HG03196 (cell line): ENCODE measurements around the gene ADH4.
"Not testable (repeated sequence)": the region's sequence is repeated elsewhere in the genome, so short reads cannot be mapped to it uniquely, and the experiment has no call there.

Source experiments
- ATAC-seq: cut with Tn5 transposase; IDR thresholded peaks from one replicate; pipeline ENCODE4 v1.9.1; 2021; ENCODE audit not compliant: unreplicated experiment

ADH4 gene

GRCh38 chr4:99135541-99136162 lies 8.4 kb downstream of the ADH4 start:
- ATAC-seq, result no peak

- no peak for ATAC-seq
Observed at GRCh38 chr4:99134586-99134985, 9.5 kb downstream of the ADH4 start.

GRCh38 chr4:99131378-99131777 lies 12.7 kb downstream of the ADH4 start:
- no peak for ATAC-seq

- ATAC-seq, result no peak
Observed at GRCh38 chr4:99126376-99126775, 17.7 kb downstream of the ADH4 start.

GRCh38 chr4:99121008-99121407 lies 23.1 kb downstream of the ADH4 start:
- ATAC-seq, result no peak

- ATAC-seq, result no peak
Observed at GRCh38 chr4:99120501-99120900, 23.6 kb downstream of the ADH4 start.

- ATAC-seq, result no peak
Observed at GRCh38 chr4:99117876-99118693, 26.0 kb downstream of the ADH4 start.

- not testable (repeated sequence) for ATAC-seq
Observed at GRCh38 chr4:99117122-99117841, 26.8 kb downstream of the ADH4 start.

- not testable (repeated sequence) for ATAC-seq
Observed at GRCh38 chr4:99109286-99109685, 34.8 kb downstream of the ADH4 start.

- no peak for ATAC-seq
Observed at GRCh38 chr4:99104153-99104552, 39.9 kb downstream of the ADH4 start.

- ATAC-seq, result no peak
Observed at GRCh38 chr4:99103166-99103565, 40.9 kb downstream of the ADH4 start.

GRCh38 chr4:99102634-99103033 lies 41.5 kb downstream of the ADH4 start:
- ATAC-seq, result no peak

GRCh38 chr4:99100876-99101275 lies 43.2 kb downstream of the ADH4 start:
- no peak for ATAC-seq

- not testable (repeated sequence) for ATAC-seq
Observed at GRCh38 chr4:99099814-99100213, 44.3 kb downstream of the ADH4 start.

GRCh38 chr4:99099311-99099710 lies 44.8 kb downstream of the ADH4 start:
- no peak for ATAC-seq

GRCh38 chr4:99091841-99092240 lies 52.3 kb downstream of the ADH4 start:
- ATAC-seq, result not testable (repeated sequence)

GRCh38 chr4:99091216-99091575 lies 52.9 kb downstream of the ADH4 start:
- no peak for ATAC-seq

GRCh38 chr4:99090481-99091215 lies 53.4 kb downstream of the ADH4 start:
- ATAC-seq, result no peak

- ATAC-seq, result peak; percentile 92
Observed at GRCh38 chr4:99088481-99089365, 55.4 kb downstream of the ADH4 start, which contains the start of gene ADH5. TSS of gene ADH5 (minus strand) at chr4:99088788. CDS start at chr4:99088700, 88 bp downstream.

GRCh38 chr4:99088023-99088449 lies 56.1 kb downstream of the ADH4 start:
- peak; percentile 25 for ATAC-seq
